ENCODE measurements around the gene CIAO3.

DNA sequence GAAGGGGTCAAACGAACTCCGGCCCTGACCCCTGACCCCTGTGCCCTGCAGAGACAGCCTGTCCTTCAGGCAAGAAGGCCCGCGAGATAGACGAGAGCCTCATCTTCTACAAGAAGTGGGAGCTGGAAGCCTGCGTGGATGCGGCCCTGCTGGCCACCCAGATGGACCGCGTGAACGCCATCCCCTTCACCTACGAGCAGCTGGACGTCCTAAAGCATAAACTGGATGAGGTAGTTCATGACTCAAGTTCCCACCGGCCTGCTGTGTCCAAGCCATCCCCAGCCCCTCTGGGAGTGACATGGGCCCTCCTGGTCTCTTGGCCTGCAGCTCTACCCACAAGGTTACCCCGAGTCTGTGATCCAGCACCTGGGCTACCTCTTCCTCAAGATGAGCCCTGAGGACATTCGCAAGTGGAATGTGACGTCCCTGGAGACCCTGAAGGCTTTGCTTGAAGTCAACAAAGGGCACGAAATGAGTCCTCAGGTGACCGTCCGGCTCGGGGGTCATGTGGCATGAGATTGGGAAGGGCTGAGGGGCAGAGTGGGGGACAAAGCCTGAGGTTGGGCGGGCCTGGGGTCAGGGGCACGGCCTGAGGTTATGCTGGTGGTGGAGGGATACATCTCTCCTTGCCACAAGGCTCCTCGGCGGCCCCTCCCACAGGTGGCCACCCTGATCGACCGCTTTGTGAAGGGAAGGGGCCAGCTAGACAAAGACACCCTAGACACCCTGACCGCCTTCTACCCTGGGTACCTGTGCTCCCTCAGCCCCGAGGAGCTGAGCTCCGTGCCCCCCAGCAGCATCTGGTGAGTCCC lies 25.4 kb upstream of the CIAO3 start:
- TF ChIP-seq, protein P1, sequence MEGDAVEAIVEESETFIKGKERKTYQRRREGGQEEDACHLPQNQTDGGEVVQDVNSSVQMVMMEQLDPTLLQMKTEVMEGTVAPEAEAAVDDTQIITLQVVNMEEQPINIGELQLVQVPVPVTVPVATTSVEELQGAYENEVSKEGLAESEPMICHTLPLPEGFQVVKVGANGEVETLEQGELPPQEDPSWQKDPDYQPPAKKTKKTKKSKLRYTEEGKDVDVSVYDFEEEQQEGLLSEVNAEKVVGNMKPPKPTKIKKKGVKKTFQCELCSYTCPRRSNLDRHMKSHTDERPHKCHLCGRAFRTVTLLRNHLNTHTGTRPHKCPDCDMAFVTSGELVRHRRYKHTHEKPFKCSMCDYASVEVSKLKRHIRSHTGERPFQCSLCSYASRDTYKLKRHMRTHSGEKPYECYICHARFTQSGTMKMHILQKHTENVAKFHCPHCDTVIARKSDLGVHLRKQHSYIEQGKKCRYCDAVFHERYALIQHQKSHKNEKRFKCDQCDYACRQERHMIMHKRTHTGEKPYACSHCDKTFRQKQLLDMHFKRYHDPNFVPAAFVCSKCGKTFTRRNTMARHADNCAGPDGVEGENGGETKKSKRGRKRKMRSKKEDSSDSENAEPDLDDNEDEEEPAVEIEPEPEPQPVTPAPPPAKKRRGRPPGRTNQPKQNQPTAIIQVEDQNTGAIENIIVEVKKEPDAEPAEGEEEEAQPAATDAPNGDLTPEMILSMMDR (IDR thresholded peaks at IDR 0.05; ENCODE audit: poor library complexity, severe bottlenecking): no peak
- TF ChIP-seq MXI1 (conservative IDR thresholded peaks at IDR 0.05; ENCODE audit: poor library complexity, severe bottlenecking): no peak
- TF ChIP-seq SMC3 (conservative IDR thresholded peaks at IDR 0.05; ENCODE audit: poor library complexity): no peak
- no peak for TF ChIP-seq EZH2 (IDR thresholded peaks at IDR 0.05; ENCODE audit: borderline replicate concordance, insufficient read depth, low read length, poor library complexity, severe bottlenecking)
- TF ChIP-seq EP300 (conservative IDR thresholded peaks at IDR 0.05; ENCODE audit: poor library complexity, severe bottlenecking): no peak
- no peak for TF ChIP-seq POLR2AphosphoS5 (IDR thresholded peaks at IDR 0.05)
